H1 (cell line): Measurements from ENCODE around the gene ALG9. TPM values are rescaled to one million over a fixed set of nuclear protein-coding genes. Genes with fewer than 3 reads are reported as not detected.

Experiments
- CTCF ChIA-PET: fragments of 300-600 bp; sonication (Branson Sonifier 250); formaldehyde crosslinking; loops from one replicate; lab custom pipeline; 2021; ENCODE audit not compliant: partially characterized antibody; lab: Charles Lee
- POLR2A ChIA-PET: fragments of 300-600 bp; sonication (Branson Sonifier 250); formaldehyde crosslinking; loops from one replicate; lab custom pipeline; 2021; ENCODE audit warnings: inconsistent platforms; ENCODE audit not compliant: partially characterized antibody; lab: Charles Lee
- DNase-seq, 2 experiments: peaks; one replicate each; pipeline versions ENCODE4 v3.0.0 to v3.0.0-alpha.2; 2010 to 2022; ENCODE audit warnings: low spot score in 2 of 2, low read depth in 1 of 2, mixed read lengths in 1 of 2
- FAIRE-seq: peaks from 2 replicates; lab custom pipeline; 2011; peaks lifted over from hg19 to GRCh38; lab: Jason Lieb, UNC
- H2AFZ ChIP-seq: 2 replicates; pipeline ENCODE4 v1.8.1; 2012; ENCODE audit warnings: low read length, inconsistent platforms
- H2AK5ac ChIP-seq: 2 replicates; pipeline ENCODE4 v1.6.1; 2013; ENCODE audit warnings: low read depth, low read length
- H2BK120ac ChIP-seq: replicated peaks from 2 replicates; pipeline ENCODE3; 2013; ENCODE audit warnings: low read depth, low read length, inconsistent platforms
- H2BK12ac ChIP-seq: 2 replicates; pipeline ENCODE4 v1.6.1; 2013; ENCODE audit warnings: low read depth, low read length
- H2BK15ac ChIP-seq: 2 replicates; pipeline ENCODE4 v1.6.1; 2013; ENCODE audit warnings: low read length
- H2BK20ac ChIP-seq: 2 replicates; pipeline ENCODE4 v1.6.1; 2013; ENCODE audit warnings: low read length
- H2BK5ac ChIP-seq: 2 replicates; pipeline ENCODE4 v1.6.1; 2013; ENCODE audit warnings: low read depth, low read length
- H3K14ac ChIP-seq: 2 replicates; pipeline ENCODE4 v1.6.1; 2013; ENCODE audit warnings: inconsistent platforms; ENCODE audit not compliant: insufficient read length
- H3K18ac ChIP-seq: 2 replicates; pipeline ENCODE4 v1.6.1; 2013; ENCODE audit warnings: low read length; ENCODE audit errors: extremely low read depth
- H3K23ac ChIP-seq: 2 replicates; pipeline ENCODE4 v1.6.1; 2013; ENCODE audit warnings: inconsistent platforms; ENCODE audit not compliant: insufficient read length
- H3K23me2 ChIP-seq: 2 replicates; pipeline ENCODE4 v1.6.1; 2013; ENCODE audit warnings: low read depth, low read length
- H3K27ac ChIP-seq: 2 replicates; pipeline ENCODE4 v1.6.1; 2011; ENCODE audit warnings: low read depth, low read length, inconsistent platforms
- H3K27me3 ChIP-seq, 4 experiments: replicated peaks in 1 of 4; 1 replicate in 1 of 4; 2 replicates in 3 of 4; pipeline versions ENCODE4 v1.6.1 to v1.8.1; 2011 to 2013; ENCODE audit warnings: low read length in 3 of 4, mild to moderate bottlenecking in 3 of 4, inconsistent platforms in 2 of 4, mixed read lengths in 2 of 4, moderate library complexity in 1 of 4; ENCODE audit not compliant: control insufficient read depth in 3 of 4, insufficient read depth in 3 of 4; ENCODE audit errors: extremely low read depth in 1 of 4
- H3K36me3 ChIP-seq, 4 experiments: 2 replicates each; pipeline versions ENCODE4 v1.6.1 to v1.8.1; 2011 to 2013; ENCODE audit warnings: mild to moderate bottlenecking in 4 of 4, low read length in 3 of 4, moderate library complexity in 2 of 4, control low read depth in 1 of 4, inconsistent platforms in 1 of 4; ENCODE audit not compliant: insufficient read depth in 4 of 4, control insufficient read depth in 2 of 4
- H3K4ac ChIP-seq: replicated peaks from 2 replicates; pipeline ENCODE3; 2013; ENCODE audit warnings: low read length, low read depth, mixed read lengths, inconsistent platforms; ENCODE audit not compliant: insufficient read length
- H3K4me1 ChIP-seq, 4 experiments: replicated peaks in 1 of 4; 1 replicate in 1 of 4; 2 replicates in 3 of 4; pipeline versions ENCODE4 v1.6.1 to v1.8.1; 2011 to 2013; ENCODE audit warnings: low read length in 3 of 4, inconsistent platforms in 2 of 4, mixed read lengths in 1 of 4; ENCODE audit not compliant: insufficient read depth in 4 of 4, control insufficient read depth in 3 of 4
- H3K4me2 ChIP-seq, 2 experiments: 2 replicates each; pipeline versions ENCODE4 v1.6.1 to v1.8.1; 2011 to 2013; ENCODE audit warnings: low read depth in 2 of 2, low read length in 2 of 2, control low read depth in 1 of 2, inconsistent platforms in 1 of 2, mild to moderate bottlenecking in 1 of 2; ENCODE audit not compliant: insufficient read depth in 1 of 2
- H3K4me3 ChIP-seq, 4 experiments: fragments of 200-600, 300-600 bp in 1 of 4; sonication (generic), shearing (Covaris generic), sonication (Bioruptor Twin) in 1 of 4; 2 replicates each; pipeline versions ENCODE4 v1.5.1 to v1.8.1; 2011 to 2016; ENCODE audit warnings: low read length in 4 of 4, low read depth in 3 of 4, control low read depth in 2 of 4, inconsistent platforms in 2 of 4, mild to moderate bottlenecking in 2 of 4, mixed read lengths in 1 of 4, moderate library complexity in 1 of 4; ENCODE audit not compliant: insufficient read depth in 2 of 4; ENCODE audit errors: extremely low read depth in 1 of 4
- H3K56ac ChIP-seq: replicated peaks from 2 replicates; pipeline ENCODE3; 2013; ENCODE audit warnings: low read depth, mild to moderate bottlenecking, mixed read lengths, low read length, inconsistent platforms; ENCODE audit not compliant: insufficient read length
- H3K79me1 ChIP-seq: 2 replicates; pipeline ENCODE4 v1.6.1; 2013; ENCODE audit warnings: low read depth, low read length, control low read depth
- H3K79me2 ChIP-seq, 2 experiments: 2 replicates each; pipeline versions ENCODE4 v1.6.1 to v1.8.1; 2012 to 2013; ENCODE audit warnings: low read length in 2 of 2, mild to moderate bottlenecking in 2 of 2, inconsistent platforms in 1 of 2; ENCODE audit not compliant: insufficient read depth in 2 of 2, control insufficient read depth in 1 of 2
- H3K9ac ChIP-seq, 4 experiments: replicated peaks in 1 of 4; 1 replicate in 1 of 4; 2 replicates in 3 of 4; pipeline versions ENCODE4 v1.6.1 to v1.8.1; 2011 to 2013; ENCODE audit warnings: low read depth in 3 of 4, low read length in 3 of 4, control low read depth in 2 of 4, mild to moderate bottlenecking in 2 of 4, moderate library complexity in 2 of 4, inconsistent platforms in 1 of 4; ENCODE audit errors: extremely low read depth in 1 of 4
- H3K9me3 ChIP-seq, 2 experiments: 2 replicates each; pipeline versions ENCODE4 v1.6.1 to v1.8.1; 2012 to 2013; ENCODE audit warnings: mild to moderate bottlenecking in 2 of 2, moderate library complexity in 2 of 2, control low read depth in 1 of 2, inconsistent platforms in 1 of 2, low read depth in 1 of 2, low read length in 1 of 2, mixed read lengths in 1 of 2; ENCODE audit not compliant: insufficient read depth in 2 of 2
- H4K20me1 ChIP-seq, 2 experiments: replicated peaks in 1 of 2; 2 replicates each; pipeline versions ENCODE3 to v1.8.1; 2011 to 2013; ENCODE audit warnings: inconsistent platforms in 2 of 2, low read length in 2 of 2, mild to moderate bottlenecking in 1 of 2; ENCODE audit not compliant: insufficient read depth in 2 of 2, control insufficient read depth in 1 of 2
- H4K5ac ChIP-seq: 2 replicates; pipeline ENCODE4 v1.6.1; 2013; ENCODE audit warnings: low read length, low read depth, mixed read lengths, inconsistent platforms; ENCODE audit not compliant: insufficient read length
- H4K8ac ChIP-seq: 2 replicates; pipeline ENCODE4 v1.8.0; 2013; ENCODE audit warnings: mild to moderate bottlenecking, moderate library complexity, low read length, inconsistent platforms; ENCODE audit not compliant: insufficient read depth; ENCODE audit errors: extremely low read depth
- H4K91ac ChIP-seq: replicated peaks from 2 replicates; pipeline ENCODE3; 2013; ENCODE audit warnings: low read length, mixed read lengths, inconsistent platforms; ENCODE audit not compliant: insufficient read length
- ASH2L ChIP-seq: fragments of 200-600, 300-600 bp; sonication (generic); IDR thresholded peaks from one replicate; pipeline ENCODE4 v1.7.1; 2017; ENCODE audit warnings: low read length
- CHD2 ChIP-seq: IDR thresholded peaks from 2 replicates; pipeline ENCODE4 v1.6.1; 2012; ENCODE audit warnings: low read length, improper control_type of control experiment
- CREB1 ChIP-seq: IDR thresholded peaks from 2 replicates; pipeline ENCODE4 v1.6.1; 2012; ENCODE audit warnings: inconsistent platforms
- CTCF ChIP-seq, 3 experiments: IDR thresholded peaks; 1 replicate in 2 of 3; 2 replicates in 1 of 3; pipeline versions ENCODE4 v1.5.1 to v1.6.1; 2011; ENCODE audit warnings: low read length in 3 of 3, mild to moderate bottlenecking in 3 of 3, inconsistent platforms in 2 of 3, low read depth in 1 of 3, moderate library complexity in 1 of 3; ENCODE audit not compliant: insufficient read depth in 1 of 3; ENCODE audit errors: control extremely low read depth in 1 of 3
- EGR1 ChIP-seq: IDR thresholded peaks from 2 replicates; pipeline ENCODE4 v1.6.1; 2011; ENCODE audit warnings: low read depth, low read length, borderline replicate concordance
- KDM5A ChIP-seq: fragments of 200-600 bp; IDR thresholded peaks from 2 replicates; pipeline ENCODE4 v1.7.1; 2012; ENCODE audit warnings: mild to moderate bottlenecking, low read length, inconsistent platforms, mixed read lengths
- POLR2A ChIP-seq, 2 experiments: IDR thresholded peaks; 1 replicate in 1 of 2; 2 replicates in 1 of 2; pipeline ENCODE4 v1.6.1; 2011; ENCODE audit warnings: low read depth in 2 of 2, low read length in 2 of 2, mild to moderate bottlenecking in 2 of 2; ENCODE audit errors: control extremely low read depth in 1 of 2
- POU5F1 ChIP-seq: IDR thresholded peaks from 2 replicates; pipeline ENCODE4 v1.6.1; 2011; ENCODE audit warnings: low read depth, mild to moderate bottlenecking, low read length, moderate library complexity
- RAD21 ChIP-seq, 2 experiments: IDR thresholded peaks in 1 of 2; conservative IDR thresholded peaks in 1 of 2; 2 replicates each; pipeline ENCODE4 v1.6.1; 2011; ENCODE audit warnings: low read depth in 2 of 2, low read length in 2 of 2, improper control_type of control experiment in 1 of 2, inconsistent platforms in 1 of 2, mild to moderate bottlenecking in 1 of 2, moderate library complexity in 1 of 2
- RFX5 ChIP-seq: IDR thresholded peaks from 2 replicates; pipeline ENCODE4 v1.6.1; 2011; ENCODE audit warnings: low read depth, low read length, improper control_type of control experiment, borderline replicate concordance
- SIN3A ChIP-seq, 2 experiments: IDR thresholded peaks in 1 of 2; conservative IDR thresholded peaks in 1 of 2; 2 replicates each; pipeline ENCODE4 v1.6.1; 2011 to 2012; ENCODE audit warnings: low read length in 2 of 2, improper control_type of control experiment in 1 of 2, low read depth in 1 of 2, mild to moderate bottlenecking in 1 of 2
- ZNF274 ChIP-seq: IDR thresholded peaks from 2 replicates; pipeline ENCODE4 v1.7.0; 2012; ENCODE audit warnings: low read length, borderline replicate concordance; ENCODE audit errors: extremely low read depth
- WGBS, 2 experiments: shearing (Covaris generic) in 1 of 2; methylation state at CpG; one replicate each; pipeline versions ENCODE4 v1.1.6 to v1.1.7; 2013 to 2015; ENCODE audit warnings: low lambda C conversion rate in 2 of 2, mixed read lengths in 2 of 2, inconsistent platforms in 1 of 2, low coverage in 1 of 2, missing lambda C conversion rate in 1 of 2; ENCODE audit not compliant: insufficient replicate concordance in 2 of 2, insufficient coverage in 1 of 2, insufficient read length in 1 of 2; ENCODE audit errors: extremely low coverage in 1 of 2, missing lambda C conversion rate in 1 of 2; 5-methylcytosine and 5-hydroxymethylcytosine counted together
- polyA plus RNA-seq, 7 experiments: library from polyadenylated mRNA; depleted of rRNA in 3 of 7; stranded (reverse) in 5 of 7; unstranded in 2 of 7; fragments of >200 nt in 5 of 7; fragments of 200-250 nt in 2 of 7; gene quantifications; 1 replicate in 5 of 7; 2 replicates in 1 of 7; 4 replicates in 1 of 7; pipeline versions ENCODE4 v1.2.1 to v1.2.3, GENCODE V29; 2011 to 2013; ENCODE audit warnings: missing spikeins in 2 of 7, mixed read lengths in 2 of 7
- total RNA-seq: library from RNA; stranded (reverse); fragmentation: NEBNext Ultra II Directional; extraction: Animal tissue kit (Norgen Biotek cat#: 25700); gene quantifications from 2 replicates; pipeline ENCODE4 v1.2.1, GENCODE V29; 2021

Gene ALG9
- total and polyA plus RNA-seq, 2 of the 8 experiments (the other 6 are each of a cell fraction or from before 2014, with no cell fraction given) = 23.5 to 24.5 TPM

- H3K36me3 ChIP-seq = no peaks in the 10 kb centered on the region; a peak in 2 of 8 replicates
- no peak overlapping the region for H4K91ac ChIP-seq
- no peak overlapping the region for H2BK15ac ChIP-seq
- WGBS, 2 experiments = 95% methylated on average over 4 of the region's 4 CpGs; no CpG with 5 or more reads in 1 of the 2 experiments
- H2AFZ ChIP-seq = no peak overlapping the region
- POLR2A ChIA-PET = no interaction called here
- H3K27ac ChIP-seq = no peak overlapping the region
- H3K4ac ChIP-seq = no peak overlapping the region
- H4K5ac ChIP-seq = no peak overlapping the region
- H2BK20ac ChIP-seq = no peak overlapping the region
- H2BK5ac ChIP-seq = no peak overlapping the region
- H3K79me1 ChIP-seq = no peaks in the 10 kb centered on the region
- H3K9me3 ChIP-seq = no peaks in the 10 kb centered on the region
- no peak overlapping the region for H3K23ac ChIP-seq
- CTCF ChIA-PET = interaction anchor here (0.6 to 3.8 kb wide), 28 partner anchors 8 to 298 kb away, joined by 3 to 24 read pairs (median 4); partner anchors contain the start of gene PPP2R1B
- no peak overlapping the region for H3K9ac ChIP-seq
- TF ChIP-seq CHD2 (no peak), RFX5 (no peak), EGR1 (no peak), ZNF274 (no peak), CTCF (IDR thresholded peaks at IDR 0.05; ENCODE audit: control extremely low read depth in 1 of 3, insufficient read depth in 1 of 3, low read depth in 1 of 3, low read length in 3 of 3) (peak in 2 of 3 experiments; percentile 14 to 40; a peak in 2 of 4 replicates), CREB1 (no peak), ASH2L (no peak), POU5F1 (no peak), KDM5A (no peak), SIN3A (conservative IDR thresholded peaks at IDR 0.05 in 1 of 2, IDR thresholded peaks at IDR 0.05 in 1 of 2; ENCODE audit: low read depth in 1 of 2, low read length in 2 of 2) (no peak), POLR2A (IDR thresholded peaks at IDR 0.05; ENCODE audit: control extremely low read depth in 1 of 2, low read depth in 2 of 2, low read length in 2 of 2) (no peak), RAD21 (IDR thresholded peaks at IDR 0.05 in 1 of 2, conservative IDR thresholded peaks at IDR 0.05 in 1 of 2; ENCODE audit: low read depth in 2 of 2, low read length in 2 of 2) (peak; percentile 61 to 64)
- no peaks in the 10 kb centered on the region for H4K20me1 ChIP-seq
- FAIRE-seq (no peak), DNase-seq (no peak)
- no peaks in the 10 kb centered on the region for H3K79me2 ChIP-seq
- H2BK12ac ChIP-seq = no peak overlapping the region
- H3K4me2 ChIP-seq = no peak overlapping the region
- no peak overlapping the region for H3K56ac ChIP-seq
- no peak overlapping the region for H2AK5ac ChIP-seq
- H4K8ac ChIP-seq = no peak overlapping the region
- H3K4me3 ChIP-seq = no peak overlapping the region
- no peak overlapping the region for H3K18ac ChIP-seq
- no peak overlapping the region for H2BK120ac ChIP-seq
- no peaks in the 10 kb centered on the region for H3K23me2 ChIP-seq
- H3K14ac ChIP-seq = no peak overlapping the region
- no peaks in the 10 kb centered on the region for H3K27me3 ChIP-seq
- no peaks in the 10 kb centered on the region for H3K4me1 ChIP-seq
These were observed 37.9 kb downstream of the ALG9 start for GRCh38 chr11:111833524-111833923.
